Activated CD4-positive, alpha-beta T cell treated with anti-CD3 and anti-CD28 coated beads for 36 hours (primary cell): ENCODE data around the gene LSM6. TPM values are rescaled to one million over a fixed set of nuclear protein-coding genes. Genes with fewer than 3 reads are reported as not detected.

Experiments used
- ATAC-seq: fragments of 200-7000 bp; cut with Tn5 transposase; one replicate; pipeline ENCODE4 v1.10.0; 2021; ENCODE audit warnings: mild to moderate bottlenecking, moderate library complexity
- CTCF ChIA-PET: fragments of 350-600 bp; sonication (Branson Sonifier 250); formaldehyde crosslinking; loops from one replicate; lab custom pipeline; 2021; ENCODE audit warnings: antibody characterized with exemption; lab: Charles Lee
- POLR2A ChIA-PET: fragments of 350-600 bp; sonication (Branson Sonifier 250); formaldehyde crosslinking; loops from one replicate; lab custom pipeline; 2021; ENCODE audit warnings: antibody characterized with exemption, inconsistent platforms; lab: Charles Lee
- DNase-seq: peaks from one replicate; pipeline ENCODE4 v3.0.0-alpha.2; 2020
- H3K27ac Mint-ChIP-seq: one replicate; pipeline ENCODE4 v1.8.0; 2021; ENCODE audit warnings: mixed read lengths
- H3K27me3 Mint-ChIP-seq: one replicate; pipeline ENCODE4 v1.8.0; 2021; ENCODE audit warnings: mixed read lengths
- H3K36me3 Mint-ChIP-seq: one replicate; pipeline ENCODE4 v1.8.0; 2021; ENCODE audit warnings: low read depth, mixed read lengths
- H3K4me1 Mint-ChIP-seq: one replicate; pipeline ENCODE4 v1.8.0; 2021; ENCODE audit warnings: mixed read lengths
- H3K4me3 Mint-ChIP-seq: one replicate; pipeline ENCODE4 v1.8.0; 2021; ENCODE audit warnings: mild to moderate bottlenecking, moderate library complexity, mixed read lengths
- H3K9me3 Mint-ChIP-seq: one replicate; pipeline ENCODE4 v1.8.0; 2021; ENCODE audit warnings: low read depth, mixed read lengths
- intact Hi-C, 2 experiments: fragments of 100-400 bp; cut with DNase I in 1 of 2; cut with micrococcal nuclease in 1 of 2; formaldehyde crosslinking; loops; one replicate each; pipeline versions ENCODE4 v1.14.2 to v1.15.1; 2022 to 2024; cut with DNase I, micrococcal nuclease
- total RNA-seq, 2 experiments: library from RNA; stranded (reverse); gene quantifications; one replicate each; pipeline ENCODE4 v1.2.3, GENCODE V29; 2021

The LSM6 gene
- total RNA-seq, 2 experiments from 2014 or later: 64.9 to 66.9 TPM

GRCh38 chr4:146186041-146186440 lies 10.5 kb downstream of the LSM6 start:
- Mint-ChIP-seq H3K27ac (no peak overlapping the region), H3K4me3 (no peak overlapping the region), H3K27me3 (no peaks in the 10 kb centered on the region), H3K4me1 (peaks cover 11% of the 10 kb centered on the region), H3K36me3 (peaks cover 46% of the 10 kb centered on the region), H3K9me3 (no peaks in the 10 kb centered on the region)
- ChIA-PET CTCF (interaction anchor here (1.2 kb wide), 1 partner anchor 234 kb away, joined by 3 read pairs; no protein-coding TSS in a partner anchor), POLR2A (no interaction called here)
- DNase-seq (no peak), ATAC-seq (no peak)
- intact Hi-C loops: no loop called here

DNA sequence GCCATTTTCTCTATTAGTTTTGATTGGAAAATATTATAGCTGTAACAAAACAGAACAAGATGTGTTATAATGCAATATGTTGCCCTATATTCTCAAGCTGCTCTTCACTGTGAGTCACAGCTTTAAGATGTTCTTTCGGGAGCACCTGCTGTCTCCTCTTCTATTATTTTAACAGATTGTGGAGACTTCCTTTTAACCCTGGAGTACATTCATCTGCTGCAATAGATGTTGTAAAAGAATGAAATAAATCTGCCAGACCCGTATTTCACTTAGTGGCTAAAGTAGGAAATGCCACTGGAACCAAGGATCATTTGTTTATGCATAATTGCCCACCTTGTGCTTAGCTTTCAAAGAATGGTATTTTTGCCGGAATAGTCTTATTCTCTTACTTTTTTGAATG lies 11.1 kb downstream of the LSM6 start:
- Mint-ChIP-seq H3K27ac (no peak overlapping the region), H3K36me3 (peaks cover 44% of the 10 kb centered on the region), H3K9me3 (no peaks in the 10 kb centered on the region), H3K4me3 (no peak overlapping the region), H3K4me1 (peaks cover 8% of the 10 kb centered on the region), H3K27me3 (no peaks in the 10 kb centered on the region)
- DNase-seq (no peak), ATAC-seq (no peak)
- intact Hi-C loops: no loop called here
- CTCF ChIA-PET: interaction anchor here (1.2 kb wide), 1 partner anchor 234 kb away, joined by 3 read pairs; no protein-coding TSS in a partner anchor
- POLR2A ChIA-PET: no interaction called here

- ChIA-PET POLR2A (no interaction called here), CTCF (no interaction called here)
- ATAC-seq (no peak), DNase-seq (no peak)
- Mint-ChIP-seq H3K27me3 (no peaks in the 10 kb centered on the region), H3K36me3 (peaks cover 38% of the 10 kb centered on the region), H3K27ac (no peak overlapping the region), H3K9me3 (no peaks in the 10 kb centered on the region), H3K4me1 (peaks cover under 1% of the 10 kb centered on the region), H3K4me3 (no peak overlapping the region)
- intact Hi-C loops: no loop called here
These were observed 14.9 kb downstream of the LSM6 start for GRCh38 chr4:146190456-146190855.

GRCh38 chr4:146191766-146192458 lies 16.4 kb downstream of the LSM6 start:
- no peak for ATAC-seq
- ChIA-PET POLR2A (interaction anchor here (0.5 kb wide), 1 partner anchor 613 kb away, joined by 4 read pairs; no protein-coding TSS in a partner anchor), CTCF (interaction anchor here (0.6 to 0.8 kb wide), 3 partner anchors 20 to 269 kb away, joined by 3 read pairs; no protein-coding TSS in a partner anchor)
- no peaks in the 10 kb centered on the region for H3K27me3 Mint-ChIP-seq
- peaks cover 35% of the 10 kb centered on the region for H3K36me3 Mint-ChIP-seq
- no peak overlapping the region for H3K4me3 Mint-ChIP-seq
- H3K27ac Mint-ChIP-seq: no peak overlapping the region
- intact Hi-C loops: no loop called here
- H3K9me3 Mint-ChIP-seq: no peaks in the 10 kb centered on the region
- DNase-seq: no peak
- H3K4me1 Mint-ChIP-seq: peaks cover 4% of the 10 kb centered on the region

DNA sequence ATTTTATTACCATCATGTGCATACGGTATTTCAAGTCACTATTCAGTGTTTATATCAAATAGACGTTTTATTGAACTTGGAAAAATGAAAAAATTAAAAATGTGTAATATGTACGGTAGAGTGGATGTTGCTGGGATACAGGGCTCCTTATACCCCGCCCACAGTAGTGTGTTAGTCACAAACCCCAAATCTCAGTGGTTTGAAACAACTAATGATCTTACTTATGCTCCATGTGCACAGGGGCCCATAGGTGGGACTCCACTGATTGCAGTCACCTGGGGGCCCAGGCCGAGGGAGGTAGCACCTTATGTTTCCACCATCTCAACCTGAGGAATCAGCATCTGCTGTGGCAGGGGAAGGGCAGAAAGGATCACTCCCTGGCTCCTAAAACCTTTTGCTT lies 18.1 kb downstream of the LSM6 start:
- CTCF ChIA-PET: no interaction called here
- no peaks in the 10 kb centered on the region for H3K27me3 Mint-ChIP-seq
- H3K27ac Mint-ChIP-seq: no peak overlapping the region
- DNase-seq (no peak), ATAC-seq (peak; percentile 53)
- POLR2A ChIA-PET: no interaction called here
- H3K4me3 Mint-ChIP-seq: no peak overlapping the region
- H3K9me3 Mint-ChIP-seq: no peaks in the 10 kb centered on the region
- intact Hi-C loops: no loop called here
- peaks cover 26% of the 10 kb centered on the region for H3K36me3 Mint-ChIP-seq
- H3K4me1 Mint-ChIP-seq: peaks cover 4% of the 10 kb centered on the region

DNA sequence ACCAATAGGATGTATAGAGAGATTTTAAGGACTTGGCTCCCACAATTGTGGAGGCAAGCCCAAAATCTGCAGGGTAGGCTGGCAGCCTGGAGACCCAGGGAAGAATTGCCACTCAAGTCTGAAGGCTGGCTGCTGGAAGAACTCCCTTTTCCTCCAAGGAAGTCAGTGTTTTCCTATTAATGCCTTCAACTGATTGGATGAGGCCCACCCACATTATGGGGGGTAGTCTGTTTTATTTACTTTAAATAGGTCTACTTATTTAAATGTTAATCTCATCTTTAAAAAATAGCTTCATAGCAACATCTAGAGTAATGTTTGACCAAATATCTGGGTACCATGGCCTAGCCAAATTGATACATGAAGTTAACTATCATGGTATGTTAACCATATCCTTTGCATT lies 18.7 kb downstream of the LSM6 start:
- ATAC-seq (no peak), DNase-seq (no peak)
- Mint-ChIP-seq H3K9me3 (no peaks in the 10 kb centered on the region), H3K36me3 (peaks cover 23% of the 10 kb centered on the region), H3K27me3 (no peaks in the 10 kb centered on the region), H3K4me3 (no peak overlapping the region), H3K27ac (no peak overlapping the region), H3K4me1 (peaks cover 4% of the 10 kb centered on the region)
- intact Hi-C loops: no loop called here
- POLR2A ChIA-PET: no interaction called here
- CTCF ChIA-PET: no interaction called here

GRCh38 chr4:146202665-146203064 lies 27.1 kb downstream of the LSM6 start:
- H3K27ac Mint-ChIP-seq: no peak overlapping the region
- ChIA-PET CTCF (interaction anchor here (0.7 kb wide), 1 partner anchor 9 kb away, joined by 3 read pairs; no protein-coding TSS in a partner anchor), POLR2A (no interaction called here)
- intact Hi-C loops: no loop called here
- H3K9me3 Mint-ChIP-seq: no peaks in the 10 kb centered on the region
- no peak overlapping the region for H3K4me3 Mint-ChIP-seq
- no peaks in the 10 kb centered on the region for H3K27me3 Mint-ChIP-seq
- no peak for ATAC-seq
- no peak for DNase-seq
- H3K36me3 Mint-ChIP-seq: peaks cover 21% of the 10 kb centered on the region
- no peaks in the 10 kb centered on the region for H3K4me1 Mint-ChIP-seq

- CTCF ChIA-PET: no interaction called here
- DNase-seq (no peak), ATAC-seq (no peak)
- POLR2A ChIA-PET: no interaction called here
- Mint-ChIP-seq H3K36me3 (peaks cover 17% of the 10 kb centered on the region), H3K4me1 (no peaks in the 10 kb centered on the region), H3K9me3 (no peaks in the 10 kb centered on the region), H3K4me3 (no peak overlapping the region), H3K27ac (no peak overlapping the region), H3K27me3 (no peaks in the 10 kb centered on the region)
- intact Hi-C loops: no loop called here
These were observed 31.9 kb downstream of the LSM6 start for GRCh38 chr4:146207410-146207809.

GRCh38 chr4:146210890-146211289 lies 35.4 kb downstream of the LSM6 start:
- POLR2A ChIA-PET: no interaction called here
- CTCF ChIA-PET: no interaction called here
- no peak overlapping the region for H3K4me3 Mint-ChIP-seq
- intact Hi-C loops: no loop called here
- H3K4me1 Mint-ChIP-seq: no peaks in the 10 kb centered on the region
- H3K27ac Mint-ChIP-seq: no peak overlapping the region
- no peak for DNase-seq
- H3K9me3 Mint-ChIP-seq: no peaks in the 10 kb centered on the region
- H3K27me3 Mint-ChIP-seq: no peaks in the 10 kb centered on the region
- H3K36me3 Mint-ChIP-seq: no peaks in the 10 kb centered on the region
- ATAC-seq: no peak

GRCh38 chr4:146211440-146211839 lies 35.9 kb downstream of the LSM6 start:
- Mint-ChIP-seq H3K4me1 (no peaks in the 10 kb centered on the region), H3K9me3 (no peaks in the 10 kb centered on the region), H3K36me3 (no peaks in the 10 kb centered on the region), H3K4me3 (no peak overlapping the region), H3K27ac (no peak overlapping the region), H3K27me3 (no peaks in the 10 kb centered on the region)
- DNase-seq: no peak
- CTCF ChIA-PET: interaction anchor here (0.5 to 0.8 kb wide), 2 partner anchors 9 to 48 kb away, joined by 3 read pairs; no protein-coding TSS in a partner anchor
- intact Hi-C loops: no loop called here
- POLR2A ChIA-PET: no interaction called here
- no peak for ATAC-seq

DNA sequence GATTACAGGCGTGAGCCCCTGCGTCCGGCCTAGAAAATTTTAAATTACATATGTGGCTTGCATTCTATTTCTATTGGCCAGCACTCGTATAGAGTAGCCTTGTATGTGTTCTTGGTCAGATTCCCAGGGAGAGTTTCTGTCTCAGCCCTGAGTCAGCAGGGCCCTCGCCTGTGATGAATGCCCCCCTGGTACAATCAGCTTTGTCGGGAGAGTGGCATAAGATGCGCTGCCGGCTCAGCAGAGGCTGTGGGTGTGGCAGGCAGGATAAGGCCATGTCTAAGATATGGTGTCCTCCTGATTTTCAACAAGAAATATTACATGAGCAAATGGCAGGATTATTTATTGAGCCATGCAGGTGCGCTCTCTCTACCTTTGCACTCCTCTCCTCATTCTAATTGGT lies 37.3 kb downstream of the LSM6 start:
- ATAC-seq (no peak), DNase-seq (no peak)
- H3K9me3 Mint-ChIP-seq: no peaks in the 10 kb centered on the region
- H3K36me3 Mint-ChIP-seq: no peaks in the 10 kb centered on the region
- no peak overlapping the region for H3K4me3 Mint-ChIP-seq
- ChIA-PET CTCF (no interaction called here), POLR2A (no interaction called here)
- intact Hi-C loops: no loop called here
- no peaks in the 10 kb centered on the region for H3K27me3 Mint-ChIP-seq
- H3K27ac Mint-ChIP-seq: no peak overlapping the region
- H3K4me1 Mint-ChIP-seq: no peaks in the 10 kb centered on the region

- ATAC-seq (no peak), DNase-seq (no peak)
- Mint-ChIP-seq H3K4me3 (no peak within 1 kb of the TSS), H3K36me3 (no peaks in the 10 kb centered on the region), H3K27me3 (no peaks in the 10 kb centered on the region), H3K4me1 (no peaks in the 10 kb centered on the region), H3K9me3 (no peaks in the 10 kb centered on the region), H3K27ac (no peak within 1 kb of the TSS)
- intact Hi-C loops: no loop called here
- ChIA-PET CTCF (interaction anchor here (0.7 kb wide), 1 partner anchor 91 kb away, joined by 3 read pairs; no protein-coding TSS in a partner anchor), POLR2A (interaction anchor here (0.6 kb wide), 1 partner anchor 95 kb away, joined by 5 read pairs; no protein-coding TSS in a partner anchor)
These were observed 38.7 kb downstream of the LSM6 start, which contains the start of gene REELD1 for GRCh38 chr4:146214238-146214637. Gene REELD1 (plus strand): TSS chr4:146214538. CDS start chr4:146216953, 2,415 bp downstream.
